Measurements from ENCODE around the gene IL36B.

DNA sequence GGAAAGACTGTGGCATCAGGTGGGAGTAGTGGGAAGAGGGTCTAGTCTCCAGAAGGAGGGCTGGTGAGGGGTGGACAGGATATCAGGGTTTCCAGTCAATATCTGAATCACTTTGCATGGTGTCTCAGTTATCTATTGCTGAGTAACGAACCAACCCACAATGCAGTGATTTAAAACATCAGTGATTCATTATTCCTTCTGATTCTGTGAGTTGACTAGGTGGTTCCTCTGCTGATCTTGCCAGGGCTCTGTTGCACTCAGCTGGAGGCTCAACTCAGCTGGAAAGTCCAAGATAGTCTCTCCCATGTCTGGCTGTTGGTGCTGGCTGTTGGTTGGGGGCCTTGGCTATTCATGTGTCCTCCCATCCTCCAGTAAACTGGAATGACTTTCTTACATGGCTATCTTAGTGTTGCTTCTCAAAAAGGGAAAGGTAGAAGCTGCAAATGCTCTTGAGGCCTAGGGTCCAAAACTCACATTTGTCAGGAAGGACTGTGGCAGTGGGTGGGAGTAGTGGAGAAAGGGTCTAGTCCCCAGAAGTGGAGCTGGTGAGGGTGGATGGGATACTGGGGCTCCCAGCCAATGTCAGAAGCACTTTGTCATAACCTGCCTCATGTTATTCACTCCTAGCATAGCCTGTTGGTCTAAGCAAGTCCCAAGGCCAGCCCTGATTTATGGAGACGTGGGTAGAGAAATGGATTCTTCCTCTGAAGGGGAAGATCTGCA is 29.0 kb upstream of the IL36B start:
- TF ChIP-seq, protein P1, sequence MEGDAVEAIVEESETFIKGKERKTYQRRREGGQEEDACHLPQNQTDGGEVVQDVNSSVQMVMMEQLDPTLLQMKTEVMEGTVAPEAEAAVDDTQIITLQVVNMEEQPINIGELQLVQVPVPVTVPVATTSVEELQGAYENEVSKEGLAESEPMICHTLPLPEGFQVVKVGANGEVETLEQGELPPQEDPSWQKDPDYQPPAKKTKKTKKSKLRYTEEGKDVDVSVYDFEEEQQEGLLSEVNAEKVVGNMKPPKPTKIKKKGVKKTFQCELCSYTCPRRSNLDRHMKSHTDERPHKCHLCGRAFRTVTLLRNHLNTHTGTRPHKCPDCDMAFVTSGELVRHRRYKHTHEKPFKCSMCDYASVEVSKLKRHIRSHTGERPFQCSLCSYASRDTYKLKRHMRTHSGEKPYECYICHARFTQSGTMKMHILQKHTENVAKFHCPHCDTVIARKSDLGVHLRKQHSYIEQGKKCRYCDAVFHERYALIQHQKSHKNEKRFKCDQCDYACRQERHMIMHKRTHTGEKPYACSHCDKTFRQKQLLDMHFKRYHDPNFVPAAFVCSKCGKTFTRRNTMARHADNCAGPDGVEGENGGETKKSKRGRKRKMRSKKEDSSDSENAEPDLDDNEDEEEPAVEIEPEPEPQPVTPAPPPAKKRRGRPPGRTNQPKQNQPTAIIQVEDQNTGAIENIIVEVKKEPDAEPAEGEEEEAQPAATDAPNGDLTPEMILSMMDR (IDR thresholded peaks at IDR 0.05) = no peak
- TF ChIP-seq POLR2A (IDR thresholded peaks at IDR 0.05) = no peak
